GM21619 (cell line): ENCODE data around the gene FCN3.

Experiments used
- ATAC-seq: cut with Tn5 transposase; IDR thresholded peaks from one replicate; pipeline ENCODE4 v1.9.1; 2021; ENCODE audit not compliant: unreplicated experiment

Gene FCN3

GRCh38 chr1:27343639-27344025 lies 31.0 kb downstream of the FCN3 start:
- no peak for ATAC-seq

DNA sequence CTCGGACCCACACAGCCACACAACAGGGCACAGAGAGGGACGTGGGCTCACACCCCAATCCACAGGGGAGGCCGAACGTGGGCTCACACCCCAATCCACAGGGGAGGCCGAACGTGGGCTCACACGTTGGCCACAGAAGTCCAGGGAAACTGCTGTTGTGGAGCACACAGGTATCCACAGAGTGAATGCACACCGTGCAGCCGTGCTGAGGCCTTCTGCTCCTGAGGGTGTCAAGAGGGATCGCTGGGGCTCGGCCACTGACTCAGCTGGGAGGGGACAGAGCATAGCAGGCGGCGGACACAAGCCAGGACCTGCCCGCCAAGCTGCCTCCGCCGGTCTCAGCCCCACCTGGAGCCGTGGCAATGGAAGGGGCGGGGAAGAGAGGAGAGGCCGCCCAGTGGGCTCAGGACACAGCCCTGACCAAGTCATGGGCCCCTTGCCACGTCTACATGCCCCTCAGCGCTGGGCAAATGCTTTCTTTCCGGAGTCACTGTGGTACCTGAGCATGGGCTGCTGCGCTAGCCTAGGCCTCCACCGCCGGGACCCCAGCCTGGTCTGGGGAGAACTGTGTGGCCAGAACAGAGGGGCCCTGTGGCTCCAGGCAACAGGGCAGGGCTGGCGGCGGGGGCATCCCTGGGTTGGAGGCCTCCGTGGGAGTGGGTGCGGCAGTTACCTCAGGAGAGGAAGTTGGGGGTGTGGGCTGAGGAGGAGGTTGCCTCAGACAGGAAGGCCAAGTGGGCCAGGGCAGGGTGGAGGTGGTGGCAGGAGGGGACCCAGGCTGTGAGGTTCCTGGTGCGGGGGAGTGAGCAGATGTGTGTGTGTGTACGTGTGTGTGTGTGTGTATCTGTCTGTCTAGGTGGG lies 31.6 kb downstream of the FCN3 start:
- ATAC-seq: no peak

DNA sequence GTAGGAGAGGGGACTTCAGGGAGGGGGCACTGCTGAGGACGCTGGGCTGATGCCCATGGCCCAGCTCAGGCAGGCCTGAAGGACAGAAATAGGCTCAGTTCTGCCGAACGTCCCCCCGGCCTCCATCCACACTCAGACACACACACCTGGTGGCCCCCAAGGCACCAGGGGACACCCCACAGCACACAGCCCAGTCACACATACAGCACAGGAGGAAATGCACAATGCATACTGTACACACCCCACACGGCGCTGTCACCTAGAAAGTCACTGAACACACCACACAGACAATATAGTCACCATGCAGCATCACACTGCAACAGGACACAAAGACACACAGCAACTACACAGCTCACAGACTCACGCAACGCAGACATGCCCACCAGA lies 32.2 kb downstream of the FCN3 start:
- ATAC-seq: no peak

DNA sequence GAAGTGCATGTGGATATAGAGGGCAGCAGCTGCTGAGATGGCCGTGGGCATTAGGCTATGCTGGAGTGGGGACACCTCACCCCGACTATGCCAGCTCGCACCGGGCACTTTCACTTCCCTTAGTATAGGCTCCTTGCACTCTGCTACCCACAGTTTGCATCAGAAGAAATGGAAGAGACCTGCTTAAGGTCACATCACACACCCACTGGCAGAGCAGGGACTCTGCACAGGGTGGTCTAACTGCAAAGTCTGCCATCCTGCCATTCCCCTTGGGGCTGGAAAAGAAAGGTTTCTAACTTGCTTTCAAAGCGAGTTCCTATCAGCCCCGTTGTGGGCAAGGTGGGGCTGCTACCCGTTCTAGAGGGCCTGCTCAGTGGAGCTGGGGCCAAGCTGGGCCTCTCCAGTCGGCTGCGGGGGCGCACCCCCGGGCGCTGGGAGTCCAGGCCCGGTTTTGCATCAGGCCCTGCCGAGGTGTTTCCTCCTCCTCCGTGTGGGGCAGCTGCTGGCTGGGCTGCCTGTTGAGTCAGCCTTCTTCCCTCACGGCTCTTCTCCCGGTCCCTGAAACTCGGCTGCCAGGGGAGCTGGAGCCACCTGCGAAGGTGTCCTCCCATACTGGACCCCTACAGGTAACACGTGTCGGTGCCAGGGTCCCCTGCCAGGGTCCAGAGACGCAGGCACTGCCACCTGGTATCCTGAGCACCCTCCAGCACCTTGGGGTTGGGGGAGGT lies 32.9 kb downstream of the FCN3 start, which contains the start of gene SYTL1:
SYTL1 (plus strand) TSS at position 498 of the 728 bp plus-strand sequence. CDS start 3,313 bp downstream, outside the sequence.
- no peak for ATAC-seq

- no peak for ATAC-seq
Measured at GRCh38 chr1:27339213-27339612, 35.4 kb downstream of the FCN3 start.

DNA sequence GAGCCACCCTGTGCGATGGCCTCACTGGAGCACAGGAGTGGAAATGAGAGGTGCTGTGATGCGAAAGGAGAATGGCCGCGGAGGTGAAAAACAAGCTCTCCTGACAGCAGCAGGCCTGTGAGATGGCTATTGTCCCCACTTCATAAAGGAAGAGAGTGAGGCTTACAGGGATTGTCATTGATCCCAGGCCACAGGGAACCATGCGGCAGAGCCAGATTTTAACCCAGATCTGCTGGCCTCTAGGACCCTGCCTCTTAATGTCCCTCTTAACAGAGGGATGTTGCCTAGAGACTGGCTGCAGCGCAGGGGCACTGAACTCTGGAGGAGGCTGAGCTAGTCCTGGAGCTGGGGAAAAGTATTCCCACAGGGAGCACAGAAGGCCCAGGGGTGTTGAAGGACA lies 35.9 kb downstream of the FCN3 start:
- ATAC-seq: no peak

DNA sequence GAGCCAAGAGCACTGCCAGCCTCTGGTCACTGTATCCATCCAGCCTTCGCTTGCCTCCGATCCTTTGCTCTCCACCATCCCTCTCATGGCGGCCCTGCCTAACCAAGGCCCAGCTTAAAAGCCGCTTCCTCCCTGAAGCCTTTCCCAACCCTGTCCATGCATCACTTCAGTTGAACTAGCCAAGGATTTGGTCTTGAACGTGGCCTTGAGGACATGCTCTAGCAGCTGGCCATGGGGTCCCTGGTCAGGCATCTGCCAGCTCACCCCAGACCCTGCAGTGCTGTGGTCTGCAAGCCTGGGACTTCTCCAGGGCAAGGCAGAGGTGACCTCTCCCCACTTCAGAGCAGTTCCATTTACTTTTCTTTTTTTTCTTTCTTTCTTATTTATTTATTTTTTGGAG lies 37.9 kb downstream of the FCN3 start:
- no peak for ATAC-seq

- no peak for ATAC-seq
Measured at GRCh38 chr1:27335506-27336422, 38.9 kb downstream of the FCN3 start.

DNA sequence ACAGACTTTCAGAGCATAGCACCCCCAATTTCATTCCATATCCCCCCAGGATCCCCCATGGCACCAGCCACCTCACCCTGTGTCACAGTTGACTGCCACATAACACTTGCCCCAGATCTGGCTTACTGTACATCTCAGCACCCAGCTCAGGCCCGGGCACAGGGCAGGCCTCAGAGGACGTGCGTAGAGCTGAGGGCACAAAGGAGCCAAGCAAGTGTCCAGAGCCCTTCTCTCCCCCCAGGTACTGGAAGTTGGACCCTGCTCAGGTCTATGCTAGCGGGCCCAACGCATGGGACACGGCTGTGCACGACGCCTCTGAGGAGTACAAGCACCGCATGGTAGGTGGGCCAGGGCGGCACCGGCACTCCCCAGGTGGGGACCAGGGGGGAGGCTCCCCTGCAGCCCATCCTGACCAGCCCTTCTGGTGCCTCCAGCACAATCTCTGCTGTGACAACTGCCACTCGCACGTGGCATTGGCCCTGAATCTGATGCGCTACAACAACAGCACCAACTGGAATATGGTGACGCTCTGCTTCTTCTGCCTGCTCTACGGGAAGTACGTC lies 40.8 kb downstream of the FCN3 start:
- no peak for ATAC-seq

GRCh38 chr1:27332536-27333281 lies 41.9 kb downstream of the FCN3 start:
- no peak for ATAC-seq

GRCh38 chr1:27331922-27332321 lies 42.7 kb downstream of the FCN3 start:
- ATAC-seq: no peak

DNA sequence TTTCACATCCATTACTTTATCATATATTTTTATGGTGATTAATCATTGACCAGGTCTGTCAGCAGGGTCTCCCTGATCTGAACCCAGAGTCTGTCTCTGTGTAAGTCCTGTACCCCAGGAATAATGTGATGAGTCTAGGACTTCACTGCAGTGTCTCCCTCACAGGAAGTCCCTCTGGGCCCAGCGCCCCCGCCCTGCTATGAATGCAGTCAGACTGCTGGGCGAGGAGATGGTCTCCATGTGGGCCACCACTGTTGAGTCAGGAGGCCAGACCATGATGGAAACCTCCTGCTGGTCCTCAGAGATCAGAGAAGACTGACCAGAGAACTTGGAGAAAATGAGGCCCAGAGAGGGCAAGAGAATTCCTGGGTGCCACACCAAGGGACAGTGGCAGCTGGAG lies 43.2 kb downstream of the FCN3 start:
- ATAC-seq: no peak

DNA sequence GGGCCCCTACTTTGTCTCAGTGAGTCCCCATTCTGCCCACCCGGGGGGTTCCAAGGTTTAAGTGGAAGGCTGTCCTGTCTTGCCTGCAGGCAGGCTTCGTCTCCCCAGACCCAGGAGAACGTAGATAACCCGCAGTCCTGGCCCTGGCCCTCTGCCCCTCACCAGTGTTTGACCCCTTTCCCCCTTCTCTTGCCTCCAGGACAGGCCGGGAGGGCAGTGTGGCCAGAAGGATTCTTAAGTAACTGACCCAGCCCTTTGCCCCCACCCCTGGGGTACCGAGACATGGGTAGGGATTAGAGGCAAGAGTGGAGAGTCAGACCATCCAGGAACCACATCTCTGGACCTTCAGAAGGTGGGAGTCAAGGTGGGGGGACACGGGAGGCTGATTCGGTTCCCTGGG lies 43.8 kb downstream of the FCN3 start:
- no peak for ATAC-seq

GRCh38 chr1:27327964-27328363 lies 46.7 kb downstream of the FCN3 start:
- no peak for ATAC-seq

DNA sequence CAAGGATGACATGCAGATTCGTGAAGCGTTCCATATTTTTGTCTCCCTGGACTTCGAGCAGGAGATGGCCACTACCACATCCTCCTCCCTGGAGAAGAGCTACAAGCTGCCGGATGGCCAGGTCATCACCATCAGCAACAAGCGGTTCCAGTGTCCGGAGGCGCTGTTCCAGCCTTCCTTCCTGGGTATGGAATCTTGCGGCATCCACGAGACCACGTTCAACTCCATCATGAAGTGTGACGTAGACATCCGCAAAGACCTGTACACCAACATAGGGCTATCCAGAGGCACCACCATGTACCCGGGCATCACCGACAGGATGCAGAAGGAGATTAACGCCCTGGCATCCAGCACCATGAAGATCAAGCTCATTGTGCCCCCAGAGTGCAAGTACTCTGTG lies 49.3 kb downstream of the FCN3 start:
- ATAC-seq: no peak

DNA sequence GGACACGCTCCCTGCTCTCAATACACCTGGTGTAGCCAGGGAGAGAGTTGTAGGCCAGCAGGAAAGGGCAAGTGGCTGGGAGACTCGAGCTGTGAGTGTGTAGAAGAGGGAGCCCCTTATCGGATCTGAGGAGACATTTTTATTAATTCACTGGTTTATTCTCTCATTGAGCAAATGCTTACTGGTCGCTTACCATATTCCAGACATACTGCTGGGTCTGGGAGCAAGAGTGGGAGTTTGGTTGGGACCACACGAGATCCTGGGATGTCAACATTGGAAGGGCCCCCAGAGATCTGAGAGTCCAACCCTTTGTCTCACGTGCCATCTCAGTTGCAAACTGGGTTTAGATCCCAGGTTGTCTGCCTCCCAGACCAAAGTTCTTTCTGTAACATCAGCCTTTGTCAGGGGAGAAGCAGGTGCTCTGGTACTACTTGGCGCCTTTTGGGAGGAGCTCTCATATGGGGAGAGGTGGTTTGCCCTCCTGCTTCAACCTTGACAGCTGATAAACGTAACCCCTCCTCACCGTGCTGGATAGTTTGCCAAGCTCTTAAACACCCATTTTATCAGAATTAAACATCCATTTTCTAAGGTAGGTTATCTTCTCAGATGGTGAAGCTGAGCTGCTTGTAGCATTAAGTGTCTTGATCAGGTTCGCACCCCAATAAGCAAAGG lies 51.9 kb downstream of the FCN3 start:
- ATAC-seq: no peak

DNA sequence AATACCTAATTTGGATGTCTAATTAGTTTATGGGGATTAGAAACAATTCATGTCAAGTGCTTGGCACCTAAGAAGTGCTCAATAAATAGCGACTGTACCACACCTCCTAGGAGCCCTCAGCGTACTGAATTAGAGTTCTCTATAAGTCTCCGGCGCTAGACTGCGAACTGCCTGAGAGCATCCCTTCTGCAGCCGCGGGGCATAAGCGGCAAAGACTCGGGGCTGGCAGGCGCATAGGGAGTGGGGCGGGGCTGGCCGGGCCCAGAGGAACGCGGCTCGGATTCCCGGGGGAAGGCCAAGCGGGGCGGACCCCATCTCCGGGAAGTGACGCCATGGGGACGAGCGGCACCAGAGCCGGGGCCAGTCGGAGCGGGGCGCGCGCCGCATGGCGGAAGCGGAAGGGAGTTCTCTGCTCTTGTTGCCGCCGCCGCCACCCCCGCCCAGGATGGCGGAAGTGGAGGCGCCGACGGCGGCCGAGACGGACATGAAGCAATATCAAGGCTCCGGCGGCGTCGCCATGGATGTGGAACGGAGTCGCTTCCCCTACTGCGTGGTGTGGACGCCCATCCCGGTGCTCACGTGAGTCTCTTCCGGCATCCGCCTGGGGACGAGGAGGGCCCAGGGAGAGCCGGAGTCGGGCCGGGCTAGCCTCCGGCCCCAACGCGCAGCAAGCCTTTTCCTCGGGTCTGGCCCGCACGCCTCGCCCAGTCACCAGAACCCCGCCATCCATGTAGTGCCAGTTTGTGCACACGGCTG lies 52.6 kb downstream of the FCN3 start, which contains the start of gene TMEM222:
TMEM222 (plus strand) TSS at position 351 of the 756 bp plus-strand sequence; CDS start at position 386, 35 bp downstream.
- ATAC-seq: peak; percentile 91
